ENCODE data around the gene ADAM17. TPM values are rescaled to one million over a fixed set of nuclear protein-coding genes. Genes with fewer than 3 reads are reported as not detected.

The ADAM17 gene
- total and polyA plus RNA-seq, 9 of the 15 experiments (the other 6 are each of a cell fraction or from before 2014, with no cell fraction given), result 5.8 to 30.0 (median 19.0) TPM

DNA sequence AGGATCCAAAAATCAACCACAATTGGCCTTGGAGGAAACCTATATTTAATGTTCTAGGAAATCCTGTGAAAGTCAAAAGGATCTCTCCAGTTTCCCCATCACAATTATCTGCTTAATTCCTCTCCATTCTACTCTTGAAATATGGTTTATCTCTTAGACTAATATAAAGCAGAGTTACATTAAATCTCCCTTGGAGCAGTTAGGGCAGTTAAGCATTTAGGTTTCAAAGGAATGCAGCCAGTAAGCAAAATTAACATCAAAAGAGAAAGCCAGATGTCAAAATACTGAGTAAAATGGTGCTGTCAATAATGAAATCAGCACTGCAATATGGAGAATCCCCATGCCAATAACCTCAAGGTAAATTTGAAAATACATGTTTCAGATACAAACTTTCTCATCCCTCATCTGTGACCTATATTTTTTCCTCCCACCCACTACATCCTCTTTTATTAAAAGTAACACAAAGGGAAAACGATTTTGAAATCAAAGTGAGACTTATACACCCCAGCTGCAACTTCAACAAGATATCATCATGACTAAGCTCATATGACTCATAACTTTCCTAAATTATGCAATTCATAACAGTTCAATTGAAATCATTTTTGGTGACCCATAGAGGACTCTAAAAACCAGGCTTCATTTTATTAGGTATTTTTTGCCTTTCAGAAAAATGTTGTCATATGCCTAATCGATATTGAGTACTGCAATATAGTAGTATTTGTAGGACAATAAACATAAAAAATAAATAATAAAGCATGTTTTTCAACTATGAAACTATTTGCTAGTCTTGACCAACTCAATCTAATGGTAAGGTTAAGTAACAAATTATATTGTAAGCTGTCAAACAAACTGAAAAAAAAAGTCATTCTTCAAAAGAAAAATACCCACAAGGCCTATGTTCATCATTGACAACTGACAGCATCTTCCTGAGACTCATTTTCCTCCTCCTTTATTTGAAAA is 3.1 kb downstream of the ADAM17 start:
- FAIRE-seq, result no peak
- TF ChIP-seq, protein P1, sequence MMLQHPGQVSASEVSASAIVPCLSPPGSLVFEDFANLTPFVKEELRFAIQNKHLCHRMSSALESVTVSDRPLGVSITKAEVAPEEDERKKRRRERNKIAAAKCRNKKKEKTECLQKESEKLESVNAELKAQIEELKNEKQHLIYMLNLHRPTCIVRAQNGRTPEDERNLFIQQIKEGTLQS (IDR thresholded peaks at IDR 0.05), result peak; percentile 100
- TF ChIP-seq, protein P1 (CRISPR knock-in tag; conservative IDR thresholded peaks at IDR 0.05), result peak; percentile 87; the same call in 1 of the 2 replicates
- no peak for TF ChIP-seq SP2 (IDR thresholded peaks at IDR 0.05; ENCODE audit: extremely low read depth, low read depth, low read length, poor library complexity, severe bottlenecking)
- TF ChIP-seq ZNF592 (IDR thresholded peaks at IDR 0.05), result peak; percentile 46; the same call in 1 of the 2 replicates
- TF ChIP-seq, protein P2, sequence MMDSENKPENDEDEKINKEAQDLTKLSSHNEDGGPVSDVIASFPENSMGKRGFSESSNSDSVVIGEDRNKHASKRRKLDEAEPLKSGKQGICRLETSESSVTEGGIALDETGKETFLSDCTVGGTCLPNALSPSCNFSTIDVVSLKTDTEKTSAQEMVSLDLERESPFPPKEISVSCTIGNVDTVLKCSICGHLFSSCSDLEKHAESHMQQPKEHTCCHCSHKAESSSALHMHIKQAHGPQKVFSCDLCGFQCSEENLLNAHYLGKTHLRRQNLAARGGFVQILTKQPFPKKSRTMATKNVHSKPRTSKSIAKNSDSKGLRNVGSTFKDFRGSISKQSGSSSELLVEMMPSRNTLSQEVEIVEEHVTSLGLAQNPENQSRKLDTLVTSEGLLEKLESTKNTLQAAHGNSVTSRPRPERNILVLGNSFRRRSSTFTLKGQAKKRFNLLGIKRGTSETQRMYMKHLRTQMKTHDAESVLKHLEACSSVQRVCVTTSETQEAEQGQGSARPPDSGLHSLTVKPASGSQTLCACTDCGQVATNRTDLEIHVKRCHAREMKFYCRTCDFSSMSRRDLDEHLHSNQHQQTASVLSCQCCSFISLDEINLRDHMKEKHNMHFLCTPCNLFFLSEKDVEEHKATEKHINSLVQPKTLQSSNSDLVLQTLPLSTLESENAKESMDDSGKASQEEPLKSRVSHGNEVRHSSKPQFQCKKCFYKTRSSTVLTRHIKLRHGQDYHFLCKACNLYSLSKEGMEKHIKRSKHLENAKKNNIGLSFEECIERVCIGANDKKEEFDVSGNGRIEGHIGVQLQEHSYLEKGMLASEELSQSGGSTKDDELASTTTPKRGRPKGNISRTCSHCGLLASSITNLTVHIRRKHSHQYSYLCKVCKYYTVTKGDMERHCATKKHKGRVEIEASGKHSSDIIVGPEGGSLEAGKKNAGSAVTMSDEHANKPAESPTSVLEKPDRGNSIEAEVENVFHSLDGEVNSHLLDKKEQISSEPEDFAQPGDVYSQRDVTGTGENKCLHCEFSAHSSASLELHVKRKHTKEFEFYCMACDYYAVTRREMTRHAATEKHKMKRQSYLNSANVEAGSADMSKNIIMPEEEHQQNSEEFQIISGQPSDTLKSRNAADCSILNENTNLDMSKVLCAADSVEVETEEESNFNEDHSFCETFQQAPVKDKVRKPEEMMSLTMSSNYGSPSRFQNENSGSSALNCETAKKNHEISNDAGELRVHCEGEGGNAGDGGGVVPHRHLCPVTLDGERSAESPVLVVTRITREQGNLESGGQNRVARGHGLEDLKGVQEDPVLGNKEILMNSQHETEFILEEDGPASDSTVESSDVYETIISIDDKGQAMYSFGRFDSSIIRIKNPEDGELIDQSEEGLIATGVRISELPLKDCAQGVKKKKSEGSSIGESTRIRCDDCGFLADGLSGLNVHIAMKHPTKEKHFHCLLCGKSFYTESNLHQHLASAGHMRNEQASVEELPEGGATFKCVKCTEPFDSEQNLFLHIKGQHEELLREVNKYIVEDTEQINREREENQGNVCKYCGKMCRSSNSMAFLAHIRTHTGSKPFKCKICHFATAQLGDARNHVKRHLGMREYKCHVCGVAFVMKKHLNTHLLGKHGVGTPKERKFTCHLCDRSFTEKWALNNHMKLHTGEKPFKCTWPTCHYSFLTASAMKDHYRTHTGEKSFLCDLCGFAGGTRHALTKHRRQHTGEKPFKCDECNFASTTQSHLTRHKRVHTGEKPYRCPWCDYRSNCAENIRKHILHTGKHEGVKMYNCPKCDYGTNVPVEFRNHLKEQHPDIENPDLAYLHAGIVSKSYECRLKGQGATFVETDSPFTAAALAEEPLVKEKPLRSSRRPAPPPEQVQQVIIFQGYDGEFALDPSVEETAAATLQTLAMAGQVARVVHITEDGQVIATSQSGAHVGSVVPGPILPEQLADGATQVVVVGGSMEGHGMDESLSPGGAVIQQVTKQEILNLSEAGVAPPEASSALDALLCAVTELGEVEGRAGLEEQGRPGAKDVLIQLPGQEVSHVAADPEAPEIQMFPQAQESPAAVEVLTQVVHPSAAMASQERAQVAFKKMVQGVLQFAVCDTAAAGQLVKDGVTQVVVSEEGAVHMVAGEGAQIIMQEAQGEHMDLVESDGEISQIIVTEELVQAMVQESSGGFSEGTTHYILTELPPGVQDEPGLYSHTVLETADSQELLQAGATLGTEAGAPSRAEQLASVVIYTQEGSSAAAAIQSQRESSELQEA (IDR thresholded peaks at IDR 0.05; ENCODE audit: low read depth), result no peak

More for the DNA sequence above, 3.1 kb downstream of the ADAM17 start:
- DNase-seq (ENCODE audit: extremely low read depth in 1 of 4, low spot score in 3 of 4), result peak; percentile 36 to 44 (median 39)
- H3K36me3 ChIP-seq (ENCODE audit: control insufficient read depth, insufficient read depth, low read length), result no peaks in the 10 kb centered on the region
- H3K27ac ChIP-seq (ENCODE audit: extremely low read depth, low read depth, low read length), result peak overlapping the region; percentile 38
- intact Hi-C loops (cut with micrococcal nuclease), result loop anchor here (5.0 to 10.0 kb wide), 2 partner anchors 130 to 408 kb away; partner anchors contain the start of genes CPSF3 and ITGB1BP1
- 0% methylated on average over 2 of the region's 2 CpGs for WGBS (ENCODE audit: insufficient coverage, low coverage, missing lambda C conversion rate)
- H3K4me1 ChIP-seq (replicated peaks in 1 of 2; ENCODE audit: control insufficient read depth in 2 of 2, insufficient read depth in 2 of 2, low read length in 2 of 2), result peaks cover 14 to 22% of the 10 kb centered on the region in 2 experiments
- H4K20me1 ChIP-seq (replicated peaks; ENCODE audit: control insufficient read depth, insufficient read depth, low read length), result peaks cover 8% of the 10 kb centered on the region; the same call in 1 of the 2 replicates
- no peaks in the 10 kb centered on the region for H3K9me1 ChIP-seq (ENCODE audit: control insufficient read depth, insufficient read depth, low read length)
- no peaks in the 10 kb centered on the region for H3K27me3 ChIP-seq (ENCODE audit: control insufficient read depth in 2 of 2, insufficient read depth in 2 of 2, low read length in 2 of 2)
- H2AFZ ChIP-seq (ENCODE audit: low read depth, low read length), result no peak overlapping the region
- peak overlapping the region in 1 of 2 experiments; percentile 49; a peak in 2 of 4 replicates for H3K9ac ChIP-seq (ENCODE audit: insufficient read depth in 1 of 2, low read depth in 2 of 2, low read length in 2 of 2)
- ChIA-PET POLR2A (interaction anchor here (0.6 kb wide), 1 partner anchor 15 kb away, joined by 3 read pairs; no protein-coding TSS in a partner anchor), CTCF (ENCODE audit: low intra/inter-chr PET ratio) (no interaction called here)
- H3K9me3 ChIP-seq (replicated peaks; ENCODE audit: control insufficient read depth, insufficient read depth, low read depth, low read length), result no peaks in the 10 kb centered on the region
- peak overlapping the region; percentile 43 for H3K4me2 ChIP-seq (ENCODE audit: insufficient read depth, low read length)
- H3K79me2 ChIP-seq (ENCODE audit: control insufficient read depth, insufficient read depth, low read length), result peaks cover 89% of the 10 kb centered on the region
- no TSS peak for BruUV-seq (replicated peaks)
- H3K4me3 ChIP-seq, result no peak overlapping the region
- in situ Hi-C loops (cut with MboI), result no loop called here
- no peak for ATAC-seq
